NCI-H146 treated with DMSO at 0.1 percent for 48 hours (cell line): Measurements from ENCODE around the gene SYNGR3.
"Not testable (repeated sequence)": the region's sequence is repeated elsewhere in the genome, so short reads cannot be mapped to it uniquely, and the experiment has no call there.

Experiments used
- DNase-seq: peaks from one replicate; lab custom pipeline; 2025; ENCODE audit not compliant: unreplicated experiment; lab: John Stamatoyannopoulos, UW

The SYNGR3 gene

GRCh38 chr16:1959269-1960039 is 30.3 kb upstream of the SYNGR3 start, which contains the start of gene NDUFB10:
Gene NDUFB10, plus strand, starts transcription at chr16:1959538. Its CDS starts 87 bp downstream, at chr16:1959625.
- DNase-seq, result peak; percentile 62

- no peak for DNase-seq
Observed at GRCh38 chr16:1960665-1961630, 28.8 kb upstream of the SYNGR3 start.

DNA sequence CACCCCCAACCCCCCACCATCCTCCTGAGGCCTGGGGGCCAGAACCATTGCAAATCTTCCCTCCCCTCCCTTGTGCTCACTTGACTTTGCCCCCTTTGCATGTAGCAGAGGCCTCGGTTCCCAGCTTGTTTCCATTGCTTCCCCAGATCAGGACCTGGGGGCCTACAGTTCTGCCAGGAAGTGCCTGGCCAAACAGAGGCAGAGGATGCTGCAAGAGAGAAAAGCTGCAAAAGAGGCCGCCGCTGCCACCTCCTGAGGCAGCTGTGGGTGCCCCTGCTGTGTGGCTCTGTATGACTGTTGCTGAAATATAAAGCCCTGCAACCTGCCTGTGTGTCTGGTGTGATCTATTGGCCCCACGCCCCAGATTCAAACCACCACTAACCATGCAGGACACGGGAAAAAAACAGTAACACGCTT is 28.1 kb upstream of the SYNGR3 start:
- DNase-seq, result peak; percentile 6

GRCh38 chr16:1962161-1963153 is 27.3 kb upstream of the SYNGR3 start:
- DNase-seq, result not testable (repeated sequence)

- DNase-seq, result no peak
Observed at GRCh38 chr16:1963806-1964505, 25.8 kb upstream of the SYNGR3 start.

- peak; percentile 98 for DNase-seq
Observed at GRCh38 chr16:1964506-1965395, 25.0 kb upstream of the SYNGR3 start, which contains the start of gene RPS2. Gene RPS2, minus strand, starts transcription at chr16:1964826. Its CDS starts 201 bp downstream, at chr16:1964625.

GRCh38 chr16:1965396-1966001 is 24.3 kb upstream of the SYNGR3 start:
- no peak for DNase-seq

DNA sequence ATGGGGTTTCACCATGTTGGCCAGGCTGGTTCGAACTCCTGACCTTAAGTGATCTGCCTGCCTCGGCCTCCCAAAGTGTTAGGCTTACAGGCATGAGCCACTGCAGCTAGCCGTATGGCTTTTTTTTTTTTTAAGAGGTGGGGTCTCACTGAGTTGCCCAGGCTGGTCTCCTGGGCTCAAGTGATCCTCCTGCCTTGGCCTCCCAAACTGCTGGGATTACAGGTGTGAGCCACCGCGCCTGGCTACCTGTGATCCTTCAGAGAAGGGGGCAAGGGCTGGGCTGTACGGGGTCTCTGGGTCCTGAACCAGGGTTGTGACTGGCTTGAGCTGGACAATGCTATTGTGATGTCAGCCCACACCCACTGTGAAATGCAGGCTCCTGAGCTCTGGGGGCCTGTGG is 23.3 kb upstream of the SYNGR3 start, which contains the start of gene RNF151:
TSS of gene RNF151 (plus strand) at position 397 of the 400 bp plus-strand sequence. CDS start 26 bp downstream, outside the sequence.
- no peak for DNase-seq

- no peak for DNase-seq
Observed at GRCh38 chr16:1968146-1968953, 21.4 kb upstream of the SYNGR3 start.

DNA sequence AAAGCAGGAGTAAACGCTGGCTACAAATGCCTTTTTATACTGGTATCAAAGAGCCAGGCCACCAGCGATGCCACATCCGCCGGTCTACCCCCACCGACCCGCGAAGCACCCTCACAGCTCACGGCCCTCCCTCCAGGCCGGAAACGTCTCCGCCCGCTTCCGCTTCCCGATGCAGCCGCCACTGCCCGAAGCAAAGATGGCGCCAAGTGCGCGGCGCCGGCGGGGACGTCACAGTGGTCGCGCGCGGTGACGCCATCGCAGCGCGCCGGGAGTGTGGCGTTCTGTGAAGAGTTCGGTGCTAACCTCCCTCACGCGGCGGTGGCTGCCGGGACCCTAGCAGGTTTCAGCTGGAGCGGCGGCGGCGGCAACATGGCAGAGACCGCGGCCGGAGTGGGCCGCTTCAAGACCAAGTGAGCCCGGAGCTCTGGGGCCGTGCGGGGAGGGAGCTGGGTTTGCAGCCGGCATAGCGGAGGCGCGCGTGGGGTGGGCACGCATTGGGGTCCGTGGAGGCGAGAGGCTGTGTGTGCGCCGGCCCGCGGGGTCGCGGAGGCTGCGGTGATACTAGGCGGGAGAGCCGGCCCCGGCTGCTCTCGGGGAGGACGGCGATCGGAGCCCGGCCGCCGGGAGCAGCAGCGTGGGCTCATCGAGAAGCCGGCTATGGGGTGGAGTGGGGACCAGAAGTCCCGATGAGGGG is 17.8 kb upstream of the SYNGR3 start, which contains the start of gene TBL3:
TSS of gene TBL3 (plus strand) at position 258 of the 694 bp plus-strand sequence. CDS start at position 370, 112 bp downstream.
- peak; percentile 91 for DNase-seq

DNA sequence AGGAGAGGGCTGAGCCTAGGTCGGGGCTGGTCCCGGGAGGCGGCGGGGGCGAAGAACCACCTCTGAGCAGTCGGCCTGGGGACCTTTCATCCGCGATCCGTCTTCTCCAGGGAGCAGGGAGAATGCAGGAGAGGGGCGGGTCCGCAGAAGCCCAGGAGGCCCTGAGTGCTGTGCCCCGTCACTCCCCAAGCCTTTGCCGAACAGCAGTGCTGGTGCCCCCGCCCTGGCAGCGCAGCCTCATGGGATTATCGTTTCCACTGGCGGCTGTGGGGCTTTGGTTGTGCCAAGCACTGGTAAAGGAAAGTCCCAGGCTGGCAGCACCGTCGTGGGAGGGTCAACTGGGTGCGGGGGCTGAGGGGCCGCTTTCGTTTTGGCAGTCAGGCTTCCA is 17.3 kb upstream of the SYNGR3 start:
- DNase-seq, result no peak

- no peak for DNase-seq
Observed at GRCh38 chr16:1973461-1974156, 16.2 kb upstream of the SYNGR3 start.

GRCh38 chr16:1974157-1975070 is 15.4 kb upstream of the SYNGR3 start:
- no peak for DNase-seq

DNA sequence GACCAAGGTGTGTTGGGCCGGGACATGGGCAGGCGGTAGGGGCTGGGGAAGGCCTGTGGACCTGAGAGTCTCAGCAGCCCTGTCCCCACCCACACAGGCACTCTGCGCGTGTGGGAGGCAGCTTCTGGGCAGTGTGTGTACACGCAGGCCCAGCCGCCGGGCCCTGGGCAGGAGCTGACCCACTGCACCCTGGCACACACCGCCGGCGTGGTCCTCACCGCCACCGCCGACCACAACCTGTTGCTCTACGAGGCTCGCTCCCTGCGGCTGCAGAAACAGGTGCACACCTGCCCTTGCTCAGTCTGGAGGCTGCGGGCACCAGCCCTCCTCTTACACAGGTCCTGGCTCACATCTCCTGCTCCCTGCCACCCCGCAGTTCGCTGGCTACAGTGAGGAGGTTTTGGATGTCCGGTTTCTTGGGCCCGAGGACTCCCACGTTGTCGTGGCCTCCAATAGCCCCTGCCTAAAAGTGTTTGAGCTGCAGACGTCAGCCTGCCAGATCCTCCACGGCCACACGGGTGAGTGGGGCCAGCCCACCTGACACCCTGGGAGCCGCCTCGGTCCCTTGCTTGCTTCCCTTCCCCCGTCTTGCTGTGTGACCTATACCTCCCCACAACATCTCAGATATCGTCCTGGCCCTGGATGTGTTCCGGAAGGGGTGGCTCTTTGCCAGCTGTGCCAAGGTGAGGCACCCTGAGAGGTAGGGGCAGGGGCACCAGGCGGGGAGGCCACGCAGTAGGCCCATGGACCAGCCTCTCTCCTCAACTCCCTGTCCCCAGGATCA is 14.1 kb upstream of the SYNGR3 start:
- DNase-seq, result no peak
